Stimulated activated CD4-positive, alpha-beta T cell treated with anti-CD3 and anti-CD28 coated beads, Interleukin-2, amount 100 ng/mL, for 24 hours (primary cell): Measurements from ENCODE around the gene GPS1.
A peak's percentile ranks its signal among the peaks of the same experiment; 100 is the strongest.

ENCODE experiments used
- DNase-seq, 2 donors: peaks; one replicate each; pipeline ENCODE4 v3.0.0-alpha.2; 2020

GPS1 gene

GRCh38 chr17:82047379-82047778 is 4.3 kb upstream of the GPS1 start:
- DNase-seq: no peak

GRCh38 chr17:82047914-82048570 is 3.7 kb upstream of the GPS1 start:
- no peak for DNase-seq

GRCh38 chr17:82048571-82048971 is 3.1 kb upstream of the GPS1 start:
- DNase-seq: no peak

GRCh38 chr17:82049106-82049505 is 2.6 kb upstream of the GPS1 start:
- no peak for DNase-seq

GRCh38 chr17:82049521-82049971 is 2.2 kb upstream of the GPS1 start:
- no peak for DNase-seq

- DNase-seq: no peak
These were observed 1.4 kb upstream of the GPS1 start for GRCh38 chr17:82050152-82050760.

GRCh38 chr17:82050761-82051641 is 697 bp upstream of the GPS1 start:
- no peak for DNase-seq

GRCh38 chr17:82052638-82053059 is 951 bp downstream of the GPS1 start:
- no peak for DNase-seq

GRCh38 chr17:82053130-82053529 is 1.4 kb downstream of the GPS1 start:
- no peak for DNase-seq

GRCh38 chr17:82053556-82054263 is 2.0 kb downstream of the GPS1 start:
- no peak for DNase-seq

- DNase-seq: no peak
These were observed 2.8 kb downstream of the GPS1 start for GRCh38 chr17:82054351-82055022.

GRCh38 chr17:82055023-82055964 is 3.6 kb downstream of the GPS1 start:
- no peak for DNase-seq

GRCh38 chr17:82055965-82056728 is 4.4 kb downstream of the GPS1 start:
- peak in 1 of 2 donors; percentile 11 for DNase-seq

GRCh38 chr17:82056729-82057621 is 5.3 kb downstream of the GPS1 start:
- no peak for DNase-seq

- DNase-seq: no peak
These were observed 6.6 kb downstream of the GPS1 start for GRCh38 chr17:82058230-82058854.

GRCh38 chr17:82058855-82059249 is 7.2 kb downstream of the GPS1 start:
- no peak for DNase-seq

- DNase-seq: peak in 1 of 2 donors; percentile 5
These were observed 7.7 kb downstream of the GPS1 start for GRCh38 chr17:82059272-82060000.

- no peak for DNase-seq
These were observed 8.3 kb downstream of the GPS1 start for GRCh38 chr17:82060001-82060380.
